Measurements from ENCODE around the gene AZI2.

AZI2 gene

DNA sequence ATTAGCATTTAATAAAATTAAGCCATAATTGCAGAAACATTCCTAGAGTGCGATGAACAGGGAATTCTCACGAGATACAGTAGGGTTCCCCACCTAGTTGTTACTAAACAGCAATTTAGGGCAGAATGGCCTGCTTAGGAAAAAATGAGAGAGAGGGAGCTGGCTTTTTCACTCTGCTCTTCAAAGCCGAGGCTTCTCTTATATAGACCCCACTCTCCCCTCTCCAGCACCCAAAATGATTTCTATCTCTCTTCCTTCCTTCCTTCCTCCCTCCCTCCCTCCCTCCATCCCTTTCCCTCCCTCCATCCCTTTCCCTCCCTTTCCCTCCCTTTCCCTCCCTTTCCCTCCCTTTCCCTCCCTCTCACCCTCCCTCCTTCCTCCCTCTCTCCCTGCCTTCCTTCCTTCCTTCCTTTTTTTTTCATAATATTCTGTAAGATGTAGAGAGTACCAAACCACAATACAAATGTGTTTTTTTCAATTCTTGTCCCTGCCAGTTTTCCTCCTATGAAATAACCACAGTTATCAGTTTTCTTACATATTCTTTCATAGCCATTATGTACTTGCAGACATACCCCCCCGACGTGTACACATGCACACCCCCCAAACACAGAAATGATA lies 48.2 kb downstream of the AZI2 start:
- DNase-seq = no peak

DNA sequence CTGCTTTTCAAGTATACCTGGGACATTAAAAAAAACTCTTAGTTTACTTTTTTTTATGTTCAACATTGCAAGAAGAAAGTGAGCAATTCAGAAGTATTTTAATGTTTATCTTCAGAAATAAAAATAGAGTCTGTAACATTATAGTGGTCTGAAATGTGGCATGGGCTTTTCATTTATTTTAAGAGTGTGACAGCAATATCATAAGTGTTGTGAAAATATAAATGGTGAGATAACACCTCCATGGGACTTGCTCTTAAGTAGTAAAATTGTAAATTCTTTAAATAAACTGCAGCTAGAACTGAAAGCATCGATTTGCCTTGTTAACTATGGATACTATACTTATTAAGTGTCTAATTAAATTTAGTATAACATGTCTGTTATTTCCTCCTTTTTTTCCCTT lies 48.9 kb downstream of the AZI2 start:
- DNase-seq = no peak

DNA sequence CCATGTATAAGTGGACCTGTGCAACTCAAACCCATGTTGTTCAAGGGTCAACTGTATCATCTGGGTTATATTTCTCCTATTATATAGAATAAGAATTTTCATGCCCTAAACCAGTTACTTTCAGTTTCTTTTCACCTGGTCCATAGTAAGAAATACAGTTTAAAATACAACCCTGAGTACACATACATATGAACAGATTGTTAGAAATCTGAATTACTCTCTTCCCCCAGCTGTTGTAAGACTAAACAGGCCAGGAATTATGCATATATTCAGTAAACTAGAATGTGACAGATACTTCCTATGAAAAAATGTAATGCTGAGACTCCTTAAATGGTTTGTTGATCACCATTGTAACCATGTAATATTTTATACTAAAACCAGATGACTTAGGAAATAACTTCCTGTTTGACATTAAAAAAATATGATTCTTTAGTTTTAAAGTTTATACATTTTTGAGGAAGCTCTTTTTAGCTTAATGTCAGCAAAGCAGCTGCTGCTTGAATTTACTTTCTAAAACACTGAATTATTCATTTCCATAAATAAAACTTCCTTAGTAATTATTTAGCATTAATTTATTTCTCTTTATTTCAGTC lies 52.6 kb downstream of the AZI2 start:
- no peak for DNase-seq

DNA sequence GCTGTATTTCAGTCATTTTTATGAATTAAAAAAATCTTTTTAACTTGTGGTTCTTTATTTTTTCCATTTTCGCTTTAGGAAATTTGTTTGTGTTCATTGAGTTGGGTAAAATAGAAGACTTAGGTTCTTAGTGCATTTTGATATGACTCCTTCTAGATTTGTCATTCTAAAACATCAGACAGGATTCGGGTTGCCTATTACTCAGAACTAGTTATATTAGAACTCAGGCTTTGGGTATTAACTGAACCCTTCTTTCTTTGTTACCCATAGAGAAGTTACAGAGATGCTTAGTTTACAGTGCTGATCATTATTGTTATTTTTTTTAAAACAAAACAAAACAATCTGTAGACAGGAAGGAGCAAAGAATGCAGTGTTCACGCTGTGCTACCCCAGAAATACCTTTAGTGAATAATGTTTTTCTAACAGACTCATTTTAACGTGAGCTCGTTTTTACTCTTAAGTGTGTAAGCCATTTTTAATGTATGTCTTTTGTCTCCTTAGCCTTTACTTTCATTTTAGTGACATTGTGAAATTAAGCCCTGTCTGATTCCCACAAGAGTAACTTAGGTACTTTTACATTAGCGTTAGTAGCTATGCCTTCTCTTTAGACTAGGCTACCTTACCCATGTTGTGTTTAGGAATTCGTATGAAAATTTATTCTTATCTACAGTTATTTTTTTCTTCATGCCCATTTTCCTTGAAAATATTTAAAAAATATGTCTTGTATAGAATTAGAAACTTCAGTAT lies 53.8 kb downstream of the AZI2 start:
- no peak for DNase-seq

DNA sequence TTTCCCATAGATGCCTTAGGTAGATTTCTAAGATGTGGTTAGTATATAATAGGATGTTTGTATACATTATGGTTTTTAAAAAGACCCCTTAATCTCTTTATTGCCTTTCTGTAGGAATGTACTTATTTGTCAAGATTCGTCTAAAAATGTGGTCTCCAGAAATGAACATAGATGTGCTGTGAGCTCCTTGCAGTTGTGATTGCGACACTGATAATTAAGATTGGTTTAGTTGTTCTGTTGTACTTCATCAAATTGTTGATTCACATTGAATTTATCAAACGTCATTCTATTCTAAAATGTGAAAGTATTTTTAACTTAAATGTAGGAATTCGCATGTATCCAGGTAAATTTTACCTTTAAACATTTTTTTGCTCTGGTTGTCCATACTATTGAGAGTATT lies 56.0 kb downstream of the AZI2 start:
- no peak for DNase-seq

DNA sequence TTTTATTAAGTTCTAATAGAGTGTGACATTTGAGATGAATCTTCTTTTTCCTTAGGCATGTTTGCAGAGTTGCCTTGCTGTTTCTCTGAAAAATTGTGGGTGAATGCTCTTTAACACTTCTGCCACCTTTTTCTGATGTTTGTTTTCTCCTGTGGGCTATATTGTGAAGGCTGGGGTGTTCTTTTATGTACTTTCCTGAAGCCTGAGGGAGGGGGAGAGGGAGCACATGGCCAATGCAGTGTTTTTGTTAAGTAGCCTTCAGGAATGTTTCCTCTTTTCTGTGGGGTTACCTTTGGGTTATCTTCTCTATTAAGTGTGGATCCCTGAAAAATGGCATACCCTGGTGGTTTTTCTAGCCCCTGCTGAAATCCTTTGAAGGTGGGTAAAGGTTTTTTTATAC lies 57.0 kb downstream of the AZI2 start:
- no peak for DNase-seq

DNA sequence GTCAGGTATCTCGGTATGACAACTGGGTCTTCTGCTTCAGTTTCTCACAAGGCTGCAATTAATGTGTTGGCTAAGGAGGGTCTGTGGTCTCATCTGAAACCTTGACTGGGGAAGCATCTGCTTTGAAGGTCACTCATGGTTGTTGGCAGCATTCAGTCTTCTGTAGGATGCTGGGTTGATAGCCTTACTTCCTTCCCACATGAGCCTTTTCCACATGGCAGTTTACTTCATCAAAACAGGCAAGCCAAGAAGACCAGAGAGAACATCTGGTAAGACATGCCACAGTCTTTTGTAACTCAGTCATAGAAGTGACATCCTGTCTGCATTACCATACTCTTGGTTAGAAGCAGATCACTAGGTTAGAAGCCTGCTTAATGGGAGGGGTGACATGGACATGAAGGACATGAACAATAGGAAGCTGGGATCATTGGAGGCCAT lies 57.7 kb downstream of the AZI2 start:
- no peak for DNase-seq

DNA sequence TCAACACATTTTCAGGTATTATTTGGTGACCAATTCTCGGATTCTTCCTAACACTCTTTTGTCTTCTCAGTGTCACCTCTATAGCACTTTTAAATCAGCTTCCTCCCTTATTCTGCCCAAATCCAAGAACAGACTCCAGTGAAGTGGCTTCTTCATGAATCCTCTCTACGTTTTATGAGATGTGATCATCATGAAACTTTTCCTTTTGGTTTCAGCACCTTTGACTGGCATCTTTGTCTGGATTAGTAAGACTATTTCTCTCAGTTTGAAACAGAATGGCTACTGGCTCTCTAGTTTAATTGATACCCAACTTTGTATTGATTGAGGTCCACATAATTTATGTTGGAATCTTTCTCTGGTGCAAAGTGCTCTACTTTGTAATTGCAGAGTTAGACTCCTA lies 61.6 kb downstream of the AZI2 start:
- DNase-seq = no peak

DNA sequence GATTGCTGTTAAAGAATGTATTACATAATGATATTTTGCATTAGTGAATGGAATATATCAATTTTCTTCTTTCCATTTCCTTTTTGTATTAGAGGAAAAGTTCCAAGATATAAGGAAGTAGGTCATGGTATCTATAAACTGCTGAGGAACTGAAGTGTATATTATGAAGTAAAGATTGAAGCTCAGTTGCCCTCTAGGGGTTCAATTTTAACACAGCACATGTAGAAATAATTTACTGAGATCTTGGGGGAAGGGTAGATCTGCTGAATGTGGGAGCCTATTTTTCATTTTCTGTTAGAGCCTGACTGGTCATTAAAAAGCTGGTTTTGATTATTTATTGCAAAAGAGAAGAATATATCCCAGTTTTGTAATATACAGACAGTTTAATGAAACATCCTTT lies 62.0 kb downstream of the AZI2 start:
- no peak for DNase-seq

DNA sequence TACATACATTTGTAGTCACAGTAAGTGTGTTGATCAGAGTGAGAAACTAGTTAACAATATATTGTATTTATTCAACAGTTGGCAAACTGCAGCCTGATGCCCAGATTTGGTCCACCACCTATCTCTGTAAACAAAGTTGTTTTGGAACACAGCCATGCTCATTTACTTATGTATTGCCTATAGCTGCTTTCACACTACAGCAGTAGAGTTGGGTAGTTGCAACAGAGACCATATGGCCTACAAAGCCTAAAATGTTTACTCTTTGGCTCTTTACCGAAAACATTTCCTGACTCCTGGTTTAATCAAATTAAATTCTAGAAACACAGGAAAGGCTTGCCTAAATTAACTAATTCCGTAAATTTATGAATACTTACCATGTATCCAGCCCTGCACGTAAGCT lies 67.8 kb downstream of the AZI2 start:
- no peak for DNase-seq

DNA sequence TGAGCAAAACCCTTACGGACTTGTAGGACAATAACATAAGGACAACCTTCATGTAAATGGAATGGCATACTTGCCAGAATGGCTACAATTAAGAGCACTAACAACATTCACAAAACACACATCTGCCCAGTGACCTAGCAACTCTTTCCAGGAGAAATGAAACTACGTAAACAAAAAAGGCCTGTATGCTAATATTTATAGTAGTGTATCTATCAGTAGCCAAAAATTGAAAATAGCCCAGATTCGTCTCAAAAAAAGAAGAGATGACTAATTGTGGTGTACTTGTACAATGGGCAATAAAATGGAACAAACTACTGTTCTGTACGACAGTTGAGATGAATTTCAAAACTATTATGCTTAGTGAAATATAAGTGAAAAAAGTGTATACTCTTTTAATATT lies 68.9 kb downstream of the AZI2 start:
- no peak for DNase-seq

DNA sequence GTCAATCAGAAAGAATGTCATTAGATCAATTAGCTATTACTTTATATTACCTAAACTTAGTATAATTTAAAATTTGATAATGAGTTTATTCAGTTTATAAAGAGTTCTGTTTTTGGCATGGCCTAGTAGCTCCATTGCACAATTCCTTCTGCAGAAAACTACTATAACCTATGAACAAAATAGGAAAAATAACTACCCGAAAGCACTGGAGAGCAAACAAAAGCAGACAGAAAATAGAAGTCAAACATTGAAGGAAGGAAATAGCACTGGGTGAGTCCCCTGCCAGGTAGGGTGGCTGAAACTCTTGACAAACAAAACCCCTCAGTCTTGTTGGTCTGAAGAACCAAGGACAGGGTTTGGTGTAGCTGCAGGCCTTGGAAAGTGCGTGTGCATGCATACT lies 69.7 kb downstream of the AZI2 start:
- DNase-seq = no peak

DNA sequence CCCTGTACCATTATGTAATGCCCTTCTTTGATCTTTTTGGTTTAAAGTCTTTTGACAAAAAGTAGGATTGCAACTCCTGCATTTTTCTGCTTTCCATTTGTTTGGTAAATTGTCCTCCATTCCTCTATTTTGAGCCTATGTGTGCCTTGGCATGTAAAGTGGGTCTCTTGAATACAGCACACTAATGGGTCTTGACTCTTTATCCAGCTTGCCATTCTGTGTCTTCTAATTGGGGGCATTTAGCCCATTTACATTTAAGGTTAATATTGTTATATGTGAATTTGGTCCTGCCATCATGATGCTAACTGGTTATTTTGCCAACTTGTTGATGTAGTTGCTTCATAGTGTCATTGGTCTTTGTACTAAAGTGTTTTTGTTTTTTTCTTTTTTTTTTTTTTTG lies 74.8 kb downstream of the AZI2 start:
- DNase-seq = no peak

All from effector CD8-positive, alpha-beta T cell (primary cell).